Gastrocnemius medialis (tissue), 4 donors: ENCODE data around the gene COQ8A.

Experiments used
- POLR2A ChIP-seq, 2 donors: fragments of 450-650 bp; IDR thresholded peaks; one replicate each; pipeline ENCODE4 v1.6.1; 2017; ENCODE audit warnings: antibody characterized with exemption in 2 of 2, mild to moderate bottlenecking in 2 of 2, moderate library complexity in 2 of 2
- TF ChIP-seq, protein P1 (sequence below), 5 experiments: fragments of 450-650 bp in 3 of 5; fragments of 200-600 bp in 2 of 5; sonication (generic) in 2 of 5; IDR thresholded peaks in 4 of 5; conservative IDR thresholded peaks in 1 of 5; 1 replicate in 4 of 5; 2 replicates in 1 of 5; pipeline ENCODE4 v1.5.1; 2016 to 2019; ENCODE audit warnings: antibody characterized with exemption in 5 of 5, mild to moderate bottlenecking in 3 of 5, moderate library complexity in 3 of 5

GRCh38 chr1:226957714-226958113, 17.6 kb downstream of the COQ8A start:
- TF ChIP-seq, protein P1, sequence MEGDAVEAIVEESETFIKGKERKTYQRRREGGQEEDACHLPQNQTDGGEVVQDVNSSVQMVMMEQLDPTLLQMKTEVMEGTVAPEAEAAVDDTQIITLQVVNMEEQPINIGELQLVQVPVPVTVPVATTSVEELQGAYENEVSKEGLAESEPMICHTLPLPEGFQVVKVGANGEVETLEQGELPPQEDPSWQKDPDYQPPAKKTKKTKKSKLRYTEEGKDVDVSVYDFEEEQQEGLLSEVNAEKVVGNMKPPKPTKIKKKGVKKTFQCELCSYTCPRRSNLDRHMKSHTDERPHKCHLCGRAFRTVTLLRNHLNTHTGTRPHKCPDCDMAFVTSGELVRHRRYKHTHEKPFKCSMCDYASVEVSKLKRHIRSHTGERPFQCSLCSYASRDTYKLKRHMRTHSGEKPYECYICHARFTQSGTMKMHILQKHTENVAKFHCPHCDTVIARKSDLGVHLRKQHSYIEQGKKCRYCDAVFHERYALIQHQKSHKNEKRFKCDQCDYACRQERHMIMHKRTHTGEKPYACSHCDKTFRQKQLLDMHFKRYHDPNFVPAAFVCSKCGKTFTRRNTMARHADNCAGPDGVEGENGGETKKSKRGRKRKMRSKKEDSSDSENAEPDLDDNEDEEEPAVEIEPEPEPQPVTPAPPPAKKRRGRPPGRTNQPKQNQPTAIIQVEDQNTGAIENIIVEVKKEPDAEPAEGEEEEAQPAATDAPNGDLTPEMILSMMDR (IDR thresholded peaks at IDR 0.05 in 4 of 5, conservative IDR thresholded peaks at IDR 0.05 in 1 of 5) = no peak
- TF ChIP-seq POLR2A (IDR thresholded peaks at IDR 0.05) = no peak
